Melanocyte of skin (primary cell): ENCODE measurements around the gene APC2. TPM values are rescaled to one million over a fixed set of nuclear protein-coding genes. Genes with fewer than 3 reads are reported as not detected.

Experiments
- total RNA-seq, 2 donors: library from RNA; depleted of rRNA; stranded (reverse); fragments of >200 nt; gene quantifications; 2 replicates each; pipeline ENCODE4 v1.2.3, GENCODE V29; 2012

The APC2 gene
- under 1 TPM; under 0.01 TPM for total RNA-seq

GRCh38 chr19:1449467-1450442 is at the start of gene APC2:
Gene APC2 (plus strand): TSS chr19:1450121. CDS start chr19:1453002, 2,881 bp downstream.

GRCh38 chr19:1401138-1401888 is 48.6 kb upstream of the APC2 start, which contains the start of gene GAMT:
Gene GAMT (minus strand): TSS chr19:1401542. CDS start chr19:1401476, 66 bp downstream.

GRCh38 chr19:1407528-1408299 is 42.2 kb upstream of the APC2 start, which contains the start of gene DAZAP1:
Gene DAZAP1 (plus strand): TSS chr19:1407586. CDS start chr19:1407774, 188 bp downstream.

GRCh38 chr19:1438035-1438932 is 11.6 kb upstream of the APC2 start, which contains the start of gene RPS15:
Gene RPS15 (plus strand): TSS chr19:1438396. CDS start chr19:1438426, 30 bp downstream.

GRCh38 chr19:1478934-1479707 is 29.2 kb downstream of the APC2 start, which contains the start of gene C19orf25:
Gene C19orf25 (minus strand): TSS chr19:1479215. CDS start chr19:1478903, 312 bp downstream.

GRCh38 chr19:1490311-1491113 is 40.6 kb downstream of the APC2 start, which contains the start of gene PCSK4:
Gene PCSK4 (minus strand): TSS chr19:1490350. CDS start chr19:1490346, 4 bp downstream.

GRCh38 chr19:1491114-1491848 is 41.4 kb downstream of the APC2 start, which contains the start of gene REEP6:
Gene REEP6 (plus strand): TSS chr19:1491181. CDS start chr19:1491270, 89 bp downstream.

GRCh38 chr19:1512671-1513498 is 63.0 kb downstream of the APC2 start, which contains the start of gene ADAMTSL5:
Gene ADAMTSL5 (minus strand): TSS chr19:1513019. CDS start chr19:1510943, 2,076 bp downstream.

Other genes with a start within 250 kb of the APC2 start
- gene STK11, start 244.3 kb upstream of the APC2 start, total RNA-seq: 10 to 100 TPM; 50.9 to 58.9 TPM
- 1 to 10 TPM; 2.4 to 3.3 TPM for gene CBARP, start 212.1 kb upstream of the APC2 start, total RNA-seq
- 10 to 100 TPM; 19.6 to 31.0 TPM for gene ATP5F1D, start 208.4 kb upstream of the APC2 start, total RNA-seq
- gene MIDN, start 201.5 kb upstream of the APC2 start, total RNA-seq: 10 to 100 TPM in 1 of 2 donors, 1 to 10 TPM in 1; 9.3 to 12.3 TPM
- gene CIRBP, start 180.8 kb upstream of the APC2 start, total RNA-seq: 100 to 1,000 TPM in 1 of 2 donors, 10 to 100 TPM in 1; 67.3 to 137 TPM
- 10 to 100 TPM; 47.8 to 63.6 TPM for gene FAM174C, start 174.6 kb upstream of the APC2 start, total RNA-seq
- not detected for gene EFNA2, start 164.2 kb upstream of the APC2 start, total RNA-seq
- gene NDUFS7, start 66.2 kb upstream of the APC2 start, total RNA-seq: 10 to 100 TPM; 87.2 to 89.5 TPM
- 10 to 100 TPM; 19.3 to 20.6 TPM for gene GAMT, start 48.6 kb upstream of the APC2 start, total RNA-seq
- gene DAZAP1, start 42.5 kb upstream of the APC2 start, total RNA-seq: 10 to 100 TPM; 41.6 to 61.6 TPM
- 100 to 1,000 TPM; 480 to 582 TPM for gene RPS15, start 11.7 kb upstream of the APC2 start, total RNA-seq
- gene C19orf25, start 29.1 kb downstream of the APC2 start, total RNA-seq: 10 to 100 TPM; 20.0 to 26.6 TPM
- 1 to 10 TPM in 1 of 2 donors, under 1 TPM in 1; 0.67 to 2.4 TPM for gene PCSK4, start 40.2 kb downstream of the APC2 start, total RNA-seq
- 1 to 10 TPM; 3.0 to 3.1 TPM for gene REEP6, start 41.1 kb downstream of the APC2 start, total RNA-seq
- 1 to 10 TPM; 1.7 to 2.4 TPM for gene ADAMTSL5, start 62.9 kb downstream of the APC2 start, total RNA-seq
- under 1 TPM in 1 of 2 donors, not detected in 1; under 0.01 TPM for gene PLK5, start 74.0 kb downstream of the APC2 start, total RNA-seq
- gene MEX3D, start 118.2 kb downstream of the APC2 start, total RNA-seq: 10 to 100 TPM; 16.5 to 18.0 TPM
- gene MBD3, start 142.7 kb downstream of the APC2 start, total RNA-seq: 10 to 100 TPM; 68.1 to 69.3 TPM
- 10 to 100 TPM; 38.9 to 56.3 TPM for gene UQCR11, start 155.3 kb downstream of the APC2 start, total RNA-seq
- 10 to 100 TPM; 34.8 to 49.3 TPM for gene TCF3, start 202.5 kb downstream of the APC2 start, total RNA-seq